Fibroblast of pulmonary artery (primary cell): ENCODE data around the gene GATA5.

Source experiments
- DNase-seq: peaks from one replicate; pipeline ENCODE4 v3.0.0-alpha.2; 2010; ENCODE audit warnings: low read depth
- H3K4me3 ChIP-seq: replicated peaks from 2 replicates; pipeline ENCODE4 v1.5.1; 2011; ENCODE audit warnings: low read depth, mild to moderate bottlenecking, control low read depth, low read length, moderate library complexity
- CTCF ChIP-seq: IDR thresholded peaks from 2 replicates; pipeline ENCODE4 v1.5.1; 2011; ENCODE audit warnings: mild to moderate bottlenecking, control low read depth, low read length, inconsistent platforms; ENCODE audit errors: missing control alignments

Gene GATA5

GRCh38 chr20:62415354-62416111 lies 60.3 kb downstream of the GATA5 start:
- H3K4me3 ChIP-seq: no peak overlapping the region
- no peak for TF ChIP-seq CTCF
- no peak for DNase-seq

- TF ChIP-seq CTCF: no peak
- no peak for DNase-seq
- H3K4me3 ChIP-seq: no peak overlapping the region
Observed at GRCh38 chr20:62413896-62414481, 61.8 kb downstream of the GATA5 start.
